ENCODE results near the gene RFX2.
A peak's percentile ranks its signal among the peaks of the same experiment; 100 is the strongest.

The RFX2 gene

GRCh38 chr19:6103217-6103644 is 7.1 kb downstream of the RFX2 start:
- no peak for DNase-seq

GRCh38 chr19:6101991-6102390 is 8.3 kb downstream of the RFX2 start:
- no peak for DNase-seq

- DNase-seq = no peak
Observed at GRCh38 chr19:6101291-6101825, 8.9 kb downstream of the RFX2 start.

GRCh38 chr19:6100284-6100915 is 9.9 kb downstream of the RFX2 start:
- peak; percentile 28 for DNase-seq

- no peak for DNase-seq
Observed at GRCh38 chr19:6099599-6099998, 10.7 kb downstream of the RFX2 start.

GRCh38 chr19:6099033-6099432 is 11.3 kb downstream of the RFX2 start:
- DNase-seq = no peak

- no peak for DNase-seq
Observed at GRCh38 chr19:6098574-6098973, 11.7 kb downstream of the RFX2 start.

- no peak for DNase-seq
Observed at GRCh38 chr19:6097911-6098310, 12.4 kb downstream of the RFX2 start.

- DNase-seq = no peak
Observed at GRCh38 chr19:6095760-6096159, 14.5 kb downstream of the RFX2 start.

- DNase-seq = no peak
Observed at GRCh38 chr19:6092329-6093286, 17.7 kb downstream of the RFX2 start.

GRCh38 chr19:6091771-6092291 is 18.5 kb downstream of the RFX2 start:
- no peak for DNase-seq

GRCh38 chr19:6090634-6091033 is 19.7 kb downstream of the RFX2 start:
- DNase-seq = no peak

- no peak for DNase-seq
Observed at GRCh38 chr19:6088602-6089049, 21.7 kb downstream of the RFX2 start.

- DNase-seq = peak; percentile 51
Observed at GRCh38 chr19:6087074-6087571, 23.2 kb downstream of the RFX2 start.

GRCh38 chr19:6086068-6086788 is 24.1 kb downstream of the RFX2 start:
- no peak for DNase-seq

GRCh38 chr19:6084821-6085220 is 25.5 kb downstream of the RFX2 start:
- no peak for DNase-seq

GRCh38 chr19:6079107-6079506 is 31.2 kb downstream of the RFX2 start:
- no peak for DNase-seq

GRCh38 chr19:6078068-6078467 is 32.2 kb downstream of the RFX2 start:
- DNase-seq = no peak

GRCh38 chr19:6076675-6077463 is 33.4 kb downstream of the RFX2 start:
- DNase-seq = no peak

GRCh38 chr19:6076291-6076665 is 34.0 kb downstream of the RFX2 start:
- DNase-seq = no peak

GRCh38 chr19:6074709-6075403 is 35.4 kb downstream of the RFX2 start:
- no peak for DNase-seq

All from CD4-positive, alpha-beta T cell treated with Interleukin-12 subunit alpha and Interleukin-12 subunit beta, for 1 hour (primary cell).